K562 (cell line): ENCODE data around the gene CHSY3. TPM values are rescaled to one million over a fixed set of nuclear protein-coding genes. Genes with fewer than 3 reads are reported as not detected.

Experiments used
- ATAC-seq: fragments of 200-7000 bp; cut with Tn5 transposase; 3 replicates; pipeline ENCODE4 v1.9.1; 2020; ENCODE audit warnings: moderate library complexity
- BruUV-seq: library from RNA; stranded (reverse); fragments of 400-500 nt; replicated peaks from 2 replicates; lab custom pipeline; 2021; lab: Mats Ljungman, UMichigan
- CTCF ChIA-PET: fragments of 300-600 bp; formaldehyde crosslinking; extraction: SDS; loops from one replicate; lab custom pipeline; 2021; ENCODE audit warnings: low intra/inter-chr PET ratio; lab: Yijun Ruan, JAX
- POLR2A ChIA-PET: fragments of 300-600, 350-650 bp; sonication (Branson Sonifier 250); formaldehyde crosslinking; extraction: SDS; loops from one replicate; lab custom pipeline; 2021; ENCODE audit warnings: antibody characterized with exemption, inconsistent platforms; lab: Yijun Ruan, JAX
- DNase-seq, 4 experiments: peaks; one replicate each; pipeline versions ENCODE4 v3.0.0 to v3.0.0-alpha.2; 2011 to 2018; ENCODE audit warnings: low spot score in 3 of 4, mixed read lengths in 3 of 4; ENCODE audit errors: extremely low read depth in 1 of 4
- FAIRE-seq: peaks from 2 replicates; lab custom pipeline; 2011; peaks lifted over from hg19 to GRCh38; lab: Jason Lieb, UNC
- H2AFZ ChIP-seq: 2 replicates; pipeline ENCODE4 v1.6.0; 2011; ENCODE audit warnings: low read depth, low read length, control low read depth, inconsistent platforms
- H3K27ac ChIP-seq: fragments of 200-600 bp; 3 replicates; pipeline ENCODE4 v1.8.0; 2011; ENCODE audit warnings: low read depth, mild to moderate bottlenecking, control low read depth, inconsistent platforms, low read length, moderate library complexity, mixed read lengths; ENCODE audit errors: extremely low read depth
- H3K27me3 ChIP-seq, 2 experiments: fragments of 300-600 bp in 1 of 2; 2 replicates in 1 of 2; 3 replicates in 1 of 2; pipeline versions ENCODE4 v1.6.0 to v1.8.0; 2011; ENCODE audit warnings: inconsistent platforms in 2 of 2, low read length in 2 of 2, mild to moderate bottlenecking in 1 of 2, mixed read lengths in 1 of 2, moderate library complexity in 1 of 2; ENCODE audit not compliant: control insufficient read depth in 2 of 2, insufficient read depth in 2 of 2
- H3K36me3 ChIP-seq: fragments of 300-600 bp; 3 replicates; pipeline ENCODE4 v1.8.0; 2011; ENCODE audit warnings: mild to moderate bottlenecking, low read length, inconsistent platforms; ENCODE audit not compliant: control insufficient read depth, insufficient read depth
- H3K4me1 ChIP-seq, 2 experiments: fragments of 200-600 bp in 1 of 2; replicated peaks in 1 of 2; 2 replicates in 1 of 2; 3 replicates in 1 of 2; pipeline versions ENCODE4 v1.5.1 to v1.8.0; 2011; ENCODE audit warnings: inconsistent platforms in 2 of 2, low read length in 2 of 2, mild to moderate bottlenecking in 1 of 2, mixed read lengths in 1 of 2, moderate library complexity in 1 of 2; ENCODE audit not compliant: control insufficient read depth in 2 of 2, insufficient read depth in 2 of 2
- H3K4me2 ChIP-seq: 2 replicates; pipeline ENCODE4 v1.6.1; 2011; ENCODE audit warnings: low read length, control low read depth, inconsistent platforms, mixed read lengths; ENCODE audit not compliant: insufficient read depth
- H3K4me3 ChIP-seq: fragments of 200-600 bp; sonication (generic), shearing (Covaris generic); 2 replicates; pipeline ENCODE4 v1.5.1; 2016; ENCODE audit warnings: control low read depth, inconsistent platforms
- H3K79me2 ChIP-seq: fragments of 200-600 bp; 3 replicates; pipeline ENCODE4 v1.8.0; 2011; ENCODE audit warnings: low read length, inconsistent platforms; ENCODE audit not compliant: control insufficient read depth, insufficient read depth
- H3K9ac ChIP-seq, 2 experiments: 2 replicates each; pipeline versions ENCODE4 v1.6.0 to v1.6.1; 2011; ENCODE audit warnings: low read depth in 2 of 2, low read length in 2 of 2, control low read depth in 1 of 2, inconsistent platforms in 1 of 2, mild to moderate bottlenecking in 1 of 2, mixed read lengths in 1 of 2; ENCODE audit not compliant: insufficient read depth in 1 of 2
- H3K9me1 ChIP-seq: one replicate; pipeline ENCODE4 v1.6.0; 2011; ENCODE audit warnings: inconsistent platforms, mild to moderate bottlenecking, low read length, moderate library complexity; ENCODE audit not compliant: control insufficient read depth, insufficient read depth
- H3K9me3 ChIP-seq: replicated peaks from 2 replicates; pipeline ENCODE4 v1.5.1; 2011; ENCODE audit warnings: low read depth, low read length, inconsistent platforms; ENCODE audit not compliant: control insufficient read depth, insufficient read depth
- H4K20me1 ChIP-seq: replicated peaks from 2 replicates; pipeline ENCODE4 v1.6.1; 2011; ENCODE audit warnings: low read length, inconsistent platforms, mixed read lengths; ENCODE audit not compliant: control insufficient read depth, insufficient read depth
- CBFB ChIP-seq: sonication (generic); formaldehyde crosslinking; IDR thresholded peaks from 2 replicates; pipeline ENCODE4 v1.4.0; 2020; ENCODE audit warnings: mild to moderate bottlenecking, missing genetic modification reagents
- CBX5 ChIP-seq: IDR thresholded peaks from 2 replicates; pipeline ENCODE4 v1.6.1; 2014; ENCODE audit warnings: low read depth, borderline replicate concordance
- GATAD2B ChIP-seq: fragments of 450-650 bp; IDR thresholded peaks from 2 replicates; pipeline ENCODE4 v1.6.1; 2017; ENCODE audit warnings: mild to moderate bottlenecking, borderline replicate concordance
- HES1 ChIP-seq: fragments of 450-650 bp; IDR thresholded peaks from 2 replicates; pipeline ENCODE4 v1.6.1; 2016; ENCODE audit warnings: low read depth, mild to moderate bottlenecking, moderate library complexity
- MTF1 ChIP-seq: fragments of 250-450 bp; sonication (Bioruptor Pico); IDR thresholded peaks from 2 replicates; pipeline ENCODE4 v1.9.0; 2021; ENCODE audit warnings: moderate library complexity, mild to moderate bottlenecking, inconsistent platforms, borderline replicate concordance
- SAFB ChIP-seq: fragments of 200-400 bp; formaldehyde crosslinking; IDR thresholded peaks from 2 replicates; pipeline ENCODE4 v1.6.1; 2017; ENCODE audit warnings: low read depth, low read length, borderline replicate concordance
- SMAD1 ChIP-seq: fragments of 150-350 bp; IDR thresholded peaks from 2 replicates; pipeline ENCODE4 v1.6.1; 2014; ENCODE audit warnings: low read length, low read depth; ENCODE audit not compliant: partially characterized antibody
- SNIP1 ChIP-seq: fragments of 450-650 bp; IDR thresholded peaks from 2 replicates; pipeline ENCODE4 v1.7.1; 2017; ENCODE audit warnings: low read depth, mild to moderate bottlenecking
- TAF1 ChIP-seq: IDR thresholded peaks from 2 replicates; pipeline ENCODE4 v1.6.1; 2011; ENCODE audit warnings: mild to moderate bottlenecking, low read length, moderate library complexity; ENCODE audit not compliant: insufficient read depth, control insufficient read depth, severe bottlenecking; ENCODE audit errors: extremely low read depth
- TCFL5 ChIP-seq: fragments of 250-450 bp; sonication (Bioruptor Pico); conservative IDR thresholded peaks from 2 replicates; pipeline ENCODE4 v1.6.1; 2021; ENCODE audit warnings: mild to moderate bottlenecking, moderate library complexity, matching md5 sums
- TSC22D4 ChIP-seq: fragments of 450-650 bp; IDR thresholded peaks from 2 replicates; pipeline ENCODE4 v1.6.1; 2016; ENCODE audit warnings: missing genetic modification characterization, missing biosample characterization, control low read depth
- ZBTB33 ChIP-seq: sonication (generic); formaldehyde crosslinking; IDR thresholded peaks from 2 replicates; pipeline ENCODE4 v1.8.1; 2023; ENCODE audit warnings: mild to moderate bottlenecking, missing genetic modification reagents
- ZNF57 ChIP-seq: fragments of 450-650 bp; formaldehyde crosslinking; IDR thresholded peaks from 2 replicates; pipeline ENCODE4 v1.4.0; 2020; ENCODE audit warnings: mild to moderate bottlenecking, moderate library complexity
- WGBS: fragments of 100-300 bp; shearing (Covaris generic); methylation state at CpG from one replicate; pipeline ENCODE4 v1.1.6; 2016; ENCODE audit warnings: low coverage, mixed read lengths; ENCODE audit not compliant: insufficient coverage; ENCODE audit errors: missing lambda C conversion rate; 5-methylcytosine and 5-hydroxymethylcytosine counted together
- in situ Hi-C: fragments of 300-500 bp; cut with MboI; formaldehyde crosslinking; loops from 4 replicates; pipeline ENCODE4 v1.15.0; 2018; ENCODE audit warnings: inconsistent platforms, mixed read lengths
- intact Hi-C: fragments of 100-400 bp; cut with micrococcal nuclease; formaldehyde crosslinking; loops from 2 replicates; pipeline ENCODE4 v1.14.2; 2022
- polyA plus RNA-seq, 8 experiments: library from polyadenylated mRNA; depleted of rRNA in 4 of 8; stranded (reverse) in 5 of 8; unstranded in 3 of 8; fragments of >200 nt; fragmentation: Nextera tagmentation in 2 of 8; fragmentation: Illumina TruSeq in 1 of 8; extraction: Ambion mirVana in 2 of 8; extraction: Trizol in 1 of 8; gene quantifications; 2 replicates each; pipeline versions ENCODE4 v1.2.1 to v1.2.3, GENCODE V29; 2011 to 2014; ENCODE audit warnings: inconsistent platforms in 1 of 8, missing spikeins in 1 of 8
- total RNA-seq, 7 experiments: library from RNA; depleted of rRNA in 6 of 7; stranded (reverse); fragments of >200 nt in 6 of 7; fragmentation: Illumina TruSeq in 2 of 7; extraction: Trizol in 2 of 7; gene quantifications; 2 replicates each; pipeline versions ENCODE4 v1.2.1 to v1.2.3, GENCODE V29; 2011 to 2021; ENCODE audit warnings: low replicate concordance in 1 of 7
- TF ChIP-seq, protein P1 (sequence below): sonication (generic); formaldehyde crosslinking; IDR thresholded peaks from 2 replicates; pipeline ENCODE4 v1.8.0; 2022; ENCODE audit warnings: missing genetic modification reagents, mild to moderate bottlenecking, borderline replicate concordance

The CHSY3 gene
- total and polyA plus RNA-seq, 9 of the 15 experiments (the other 6 are each of a cell fraction or from before 2014, with no cell fraction given): 0.04 TPM; not detected in 8

DNA sequence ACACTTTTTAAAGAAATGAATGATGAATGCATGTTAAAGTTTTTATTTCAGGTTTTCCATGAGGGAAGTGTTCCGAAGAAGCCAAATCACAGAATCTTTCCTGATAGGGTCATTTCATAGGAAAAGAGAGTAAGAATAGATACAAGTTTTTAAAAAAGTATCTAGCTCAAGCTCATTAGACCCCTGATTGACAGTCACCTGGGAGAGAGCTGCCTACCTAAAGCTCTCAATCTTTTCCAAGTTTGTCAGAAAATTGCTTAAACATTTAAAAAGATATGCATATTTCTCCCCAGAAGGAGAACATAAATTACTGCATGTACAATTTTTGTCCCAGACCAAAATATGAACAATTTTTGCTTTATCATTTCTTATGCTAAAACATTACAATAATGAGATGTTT lies 47.9 kb upstream of the CHSY3 start:
- Histone ChIP-seq H4K20me1 (no peaks in the 10 kb centered on the region), H2AFZ (no peak overlapping the region), H3K9me1 (no peaks in the 10 kb centered on the region), H3K79me2 (no peaks in the 10 kb centered on the region), H3K36me3 (no peaks in the 10 kb centered on the region), H3K4me3 (no peak overlapping the region), H3K27ac (no peak overlapping the region), H3K4me1 (no peaks in the 10 kb centered on the region), H3K27me3 (no peaks in the 10 kb centered on the region), H3K4me2 (no peak overlapping the region), H3K9ac (no peak overlapping the region), H3K9me3 (no peaks in the 10 kb centered on the region; the same call in 1 of the 2 replicates)
- DNase-seq (no peak), FAIRE-seq (no peak), ATAC-seq (no peak)
- intact Hi-C loops: no loop called here
- no TSS peak for BruUV-seq
- WGBS: 10% methylated on average over 1 of the region's 1 CpG
- POLR2A ChIA-PET: no interaction called here
- in situ Hi-C loops: no loop called here
- CTCF ChIA-PET: no interaction called here
- TF ChIP-seq TAF1 (no peak), SNIP1 (no peak), CBFB (CRISPR knock-in tag) (no peak), TSC22D4 (tag) (no peak), TCFL5 (CRISPR knock-in tag) (no peak), SMAD1 (no peak), ZNF57 (CRISPR knock-in tag) (no peak), ZBTB33 (CRISPR knock-in tag) (no peak), CBX5 (no peak), HES1 (no peak), SAFB (no peak), GATAD2B (no peak), MTF1 (no peak)
- TF ChIP-seq, protein P1, sequence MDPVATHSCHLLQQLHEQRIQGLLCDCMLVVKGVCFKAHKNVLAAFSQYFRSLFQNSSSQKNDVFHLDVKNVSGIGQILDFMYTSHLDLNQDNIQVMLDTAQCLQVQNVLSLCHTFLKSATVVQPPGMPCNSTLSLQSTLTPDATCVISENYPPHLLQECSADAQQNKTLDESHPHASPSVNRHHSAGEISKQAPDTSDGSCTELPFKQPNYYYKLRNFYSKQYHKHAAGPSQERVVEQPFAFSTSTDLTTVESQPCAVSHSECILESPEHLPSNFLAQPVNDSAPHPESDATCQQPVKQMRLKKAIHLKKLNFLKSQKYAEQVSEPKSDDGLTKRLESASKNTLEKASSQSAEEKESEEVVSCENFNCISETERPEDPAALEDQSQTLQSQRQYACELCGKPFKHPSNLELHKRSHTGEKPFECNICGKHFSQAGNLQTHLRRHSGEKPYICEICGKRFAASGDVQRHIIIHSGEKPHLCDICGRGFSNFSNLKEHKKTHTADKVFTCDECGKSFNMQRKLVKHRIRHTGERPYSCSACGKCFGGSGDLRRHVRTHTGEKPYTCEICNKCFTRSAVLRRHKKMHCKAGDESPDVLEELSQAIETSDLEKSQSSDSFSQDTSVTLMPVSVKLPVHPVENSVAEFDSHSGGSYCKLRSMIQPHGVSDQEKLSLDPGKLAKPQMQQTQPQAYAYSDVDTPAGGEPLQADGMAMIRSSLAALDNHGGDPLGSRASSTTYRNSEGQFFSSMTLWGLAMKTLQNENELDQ (CRISPR knock-in tag): no peak
